ENCODE results near the gene DEPDC5.

- TF ChIP-seq CTCF (IDR thresholded peaks at IDR 0.05) (no peak), POLR2AphosphoS5 (IDR thresholded peaks at IDR 0.05) (no peak)
These were observed 99.0 kb downstream of the DEPDC5 start for GRCh38 chr22:31852691-31853421.
